Measurements from ENCODE around the gene FKBP6.
A peak's percentile ranks its signal among the peaks of the same experiment; 100 is the strongest.
"Not testable (repeated sequence)": the region's sequence is repeated elsewhere in the genome, so short reads cannot be mapped to it uniquely, and the experiment has no call there.

The FKBP6 gene

DNA sequence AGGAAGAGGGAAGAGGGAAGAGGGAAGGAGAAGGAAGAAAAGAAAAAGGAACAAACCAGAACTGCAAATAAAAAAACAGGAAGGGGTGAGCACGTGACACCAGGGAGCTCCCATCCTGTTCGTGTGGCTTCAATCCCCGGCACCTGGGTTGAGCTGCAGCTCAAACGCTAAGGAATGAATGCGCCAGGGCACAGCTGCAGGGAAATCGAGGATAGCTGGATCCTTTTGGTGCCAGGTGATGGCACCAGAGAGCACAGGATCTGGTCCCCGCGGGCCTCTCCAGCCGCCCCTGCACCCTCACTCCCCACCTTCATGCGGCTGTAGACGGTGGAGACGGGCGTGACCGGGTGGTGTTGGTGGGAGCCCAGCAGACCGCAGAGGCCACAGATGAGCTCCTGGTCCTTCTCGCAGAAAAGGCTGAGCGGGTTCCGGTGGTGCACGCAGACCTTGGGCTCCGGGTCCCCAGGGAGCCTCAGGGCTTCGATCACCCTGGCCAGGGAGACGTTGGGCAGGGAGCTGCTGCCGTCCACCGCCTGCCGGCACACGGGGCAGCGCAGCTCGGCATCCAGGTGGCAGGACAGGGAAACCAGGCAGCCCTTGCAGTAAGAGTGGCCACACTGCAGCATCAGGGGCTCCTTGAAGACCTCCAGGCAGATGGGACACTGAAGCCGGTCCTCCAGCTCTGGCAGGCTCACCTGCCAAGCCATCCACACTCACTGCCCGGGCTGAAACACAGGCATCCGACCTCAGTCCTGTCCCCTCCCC lies 3.7 kb upstream of the FKBP6 start:
- TF ChIP-seq CTCF (conservative IDR thresholded peaks at IDR 0.05; ENCODE audit: low read depth, low read length) = peak; percentile 71
- H3K4me3 ChIP-seq (ENCODE audit: low read length); DNase-seq (ENCODE audit: low read depth): not testable (repeated sequence)

DNA sequence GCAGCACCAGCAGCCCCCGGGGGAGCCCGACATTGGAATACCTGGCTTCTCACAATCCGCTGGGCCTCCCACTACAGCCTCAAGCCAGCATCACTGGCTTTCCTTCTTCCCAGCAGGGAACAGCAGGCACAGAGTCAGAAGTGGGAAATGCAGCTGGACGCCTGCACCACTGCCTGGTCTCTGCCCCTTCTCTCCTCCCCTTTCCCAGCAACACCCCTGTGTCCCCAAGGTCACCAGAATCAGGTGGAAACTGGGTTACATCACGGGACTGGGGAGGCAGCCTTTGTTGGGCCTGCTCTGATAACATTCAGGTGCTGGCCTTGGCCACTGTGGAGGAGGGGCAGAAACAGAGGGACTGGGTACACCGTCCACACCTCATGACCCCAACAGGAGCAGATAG lies 2.5 kb upstream of the FKBP6 start:
- not testable (repeated sequence) for DNase-seq (ENCODE audit: low read depth); H3K4me3 ChIP-seq (ENCODE audit: low read length)

GRCh38 chr7:73327449-73327848 lies 512 bp upstream of the FKBP6 start:
- DNase-seq (ENCODE audit: low read depth); H3K4me3 ChIP-seq (ENCODE audit: low read length): not testable (repeated sequence)

GRCh38 chr7:73328696-73329095 lies 735 bp downstream of the FKBP6 start:
- no peak overlapping the region for H3K4me3 ChIP-seq (ENCODE audit: low read length)
- TF ChIP-seq CTCF (conservative IDR thresholded peaks at IDR 0.05; ENCODE audit: low read depth, low read length) = no peak
- no peak for DNase-seq (ENCODE audit: low read depth)

DNA sequence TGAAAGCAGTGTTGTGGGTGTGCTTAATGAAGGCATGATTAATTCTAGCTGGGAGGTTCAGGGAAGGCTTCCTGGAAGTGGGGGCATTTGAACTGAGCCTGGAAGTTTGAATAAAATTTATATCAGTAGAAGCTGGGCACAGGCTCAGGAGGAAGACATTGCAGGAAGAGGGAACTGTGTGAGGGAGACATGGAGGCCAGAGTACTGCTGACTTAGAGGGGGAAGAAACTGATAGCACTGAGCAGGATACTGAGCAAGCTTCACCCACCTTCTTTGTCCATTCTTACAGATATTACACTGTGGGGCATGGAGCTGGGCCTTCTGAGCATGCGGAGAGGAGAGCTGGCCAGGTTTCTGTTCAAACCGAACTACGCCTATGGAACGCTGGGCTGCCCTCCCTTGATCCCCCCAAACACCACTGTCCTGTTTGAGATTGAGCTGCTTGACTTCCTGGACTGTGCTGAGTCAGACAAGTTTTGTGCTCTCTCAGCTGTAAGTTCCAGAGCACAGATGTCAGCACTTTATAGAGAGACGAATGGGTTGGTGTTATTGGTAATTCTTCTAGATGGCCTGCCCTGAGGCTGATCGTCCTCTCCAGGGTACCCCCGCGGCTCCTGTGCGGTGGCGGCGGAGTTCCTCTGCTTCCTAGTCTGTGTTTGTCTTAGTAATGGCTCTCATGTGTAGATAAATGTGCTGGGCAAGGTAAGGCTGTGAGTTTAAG lies 2.1 kb downstream of the FKBP6 start:
- TF ChIP-seq CTCF (conservative IDR thresholded peaks at IDR 0.05; ENCODE audit: low read depth, low read length) = no peak
- no peak for DNase-seq (ENCODE audit: low read depth)
- H3K4me3 ChIP-seq (ENCODE audit: low read length) = no peak overlapping the region

DNA sequence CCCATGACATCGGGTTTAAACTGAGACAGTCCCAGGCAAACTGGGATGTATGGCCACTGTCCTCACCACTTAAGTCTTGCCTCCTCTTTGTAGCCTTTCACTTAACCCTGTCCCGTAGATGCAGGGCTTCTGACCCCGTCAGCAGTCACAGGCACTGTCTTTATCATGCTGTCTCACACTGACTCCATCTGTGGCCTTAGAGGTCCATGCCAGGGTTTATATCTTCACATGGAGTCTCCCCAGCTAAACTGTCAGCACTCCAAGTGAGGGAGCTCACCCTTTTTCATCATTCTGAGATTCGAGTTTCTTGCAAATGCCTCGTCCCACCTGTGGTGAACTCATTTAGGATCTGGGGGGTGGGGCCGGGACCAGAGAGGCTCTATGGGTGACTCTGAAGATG lies 2.8 kb downstream of the FKBP6 start:
- no peak for DNase-seq (ENCODE audit: low read depth)
- no peak overlapping the region for H3K4me3 ChIP-seq (ENCODE audit: low read length)
- no peak for TF ChIP-seq CTCF (conservative IDR thresholded peaks at IDR 0.05; ENCODE audit: low read depth, low read length)

DNA sequence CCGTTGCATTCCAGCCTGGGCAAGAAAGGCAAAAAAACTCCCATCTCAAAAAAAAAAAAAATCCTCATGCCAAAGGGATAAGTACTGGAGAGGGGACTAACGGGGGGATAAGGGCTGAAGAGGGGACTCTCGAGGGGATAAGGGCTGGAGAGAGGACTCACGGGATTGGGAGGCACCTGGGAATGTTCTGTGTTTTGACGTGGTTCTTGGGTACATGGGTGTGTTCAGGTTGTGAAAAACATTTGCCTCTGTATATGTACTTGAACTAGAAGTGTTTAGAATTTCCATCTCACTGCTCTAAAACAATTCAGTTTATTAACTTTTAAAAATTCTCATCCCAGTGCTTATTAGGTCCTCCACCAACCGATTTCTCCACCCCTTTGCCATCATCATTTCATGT lies 4.5 kb downstream of the FKBP6 start:
- no peak overlapping the region for H3K4me3 ChIP-seq (ENCODE audit: low read length)
- no peak for DNase-seq (ENCODE audit: low read depth)
- no peak for TF ChIP-seq CTCF (conservative IDR thresholded peaks at IDR 0.05; ENCODE audit: low read depth, low read length)

- no peak for TF ChIP-seq CTCF (conservative IDR thresholded peaks at IDR 0.05; ENCODE audit: low read depth, low read length)
- no peak overlapping the region for H3K4me3 ChIP-seq (ENCODE audit: low read length)
- DNase-seq (ENCODE audit: low read depth) = no peak
These were observed 10.4 kb downstream of the FKBP6 start for GRCh38 chr7:73338321-73338720.

All from retinal pigment epithelial cell (primary cell).